GM19193 (cell line): ENCODE measurements around the gene TENM4.

Experiments
- POLR2A ChIP-seq: IDR thresholded peaks from 4 replicates; pipeline ENCODE4 v1.6.1; 2011; ENCODE audit not compliant: insufficient read depth, insufficient read length; ENCODE audit errors: extremely low read depth

TENM4 gene

GRCh38 chr11:79244241-79244772 lies 196.5 kb downstream of the TENM4 start:
- no peak for TF ChIP-seq POLR2A

GRCh38 chr11:79243422-79244210 lies 197.2 kb downstream of the TENM4 start:
- no peak for TF ChIP-seq POLR2A

DNA sequence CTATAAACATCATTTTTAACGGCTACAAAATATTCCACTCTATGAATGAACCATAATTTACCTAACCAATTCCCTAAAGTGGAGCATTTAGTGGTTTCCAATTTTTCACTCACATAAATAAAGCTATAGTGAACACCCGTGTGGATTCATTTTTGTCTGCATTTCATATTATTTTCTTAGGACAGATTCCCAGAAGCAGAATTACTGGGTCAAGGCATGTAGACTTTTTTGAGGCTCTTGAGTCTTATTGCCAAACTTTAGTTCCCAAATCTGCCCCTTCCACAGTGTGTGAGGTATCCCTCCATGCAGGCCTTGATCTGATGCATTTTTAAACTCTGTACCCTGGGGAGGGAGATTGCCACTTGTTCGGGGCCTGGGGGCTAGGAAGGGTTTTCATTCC lies 198.2 kb downstream of the TENM4 start:
- no peak for TF ChIP-seq POLR2A

GRCh38 chr11:79241852-79242241 lies 199.0 kb downstream of the TENM4 start:
- no peak for TF ChIP-seq POLR2A

- no peak for TF ChIP-seq POLR2A
Measured at GRCh38 chr11:79241205-79241851, 199.5 kb downstream of the TENM4 start.

DNA sequence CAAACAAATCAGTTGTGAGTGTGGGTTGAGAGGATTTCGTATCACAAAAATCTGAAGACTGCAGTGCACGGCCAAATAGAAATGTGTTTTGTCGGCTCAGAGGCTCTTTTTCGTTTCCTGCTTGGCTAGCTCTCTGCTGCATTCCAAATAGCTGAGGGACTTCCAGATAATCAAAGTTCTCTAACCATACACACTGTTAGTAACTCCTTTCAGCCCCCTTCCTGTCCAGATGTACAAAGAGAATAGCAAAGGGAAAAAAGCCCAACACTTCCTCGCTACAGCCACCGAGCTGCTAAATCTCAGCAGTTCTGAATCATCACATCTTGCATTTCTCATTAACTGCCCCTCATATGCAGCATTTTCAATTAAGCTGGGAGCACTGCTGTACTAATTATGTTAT lies 203.1 kb downstream of the TENM4 start:
- TF ChIP-seq POLR2A, result no peak

GRCh38 chr11:79237091-79237490 lies 203.7 kb downstream of the TENM4 start:
- no peak for TF ChIP-seq POLR2A

- TF ChIP-seq POLR2A, result no peak
Measured at GRCh38 chr11:79236541-79236971, 204.3 kb downstream of the TENM4 start.

- no peak for TF ChIP-seq POLR2A
Measured at GRCh38 chr11:79235696-79236095, 205.1 kb downstream of the TENM4 start.

GRCh38 chr11:79232346-79232745 lies 208.5 kb downstream of the TENM4 start:
- TF ChIP-seq POLR2A, result no peak

DNA sequence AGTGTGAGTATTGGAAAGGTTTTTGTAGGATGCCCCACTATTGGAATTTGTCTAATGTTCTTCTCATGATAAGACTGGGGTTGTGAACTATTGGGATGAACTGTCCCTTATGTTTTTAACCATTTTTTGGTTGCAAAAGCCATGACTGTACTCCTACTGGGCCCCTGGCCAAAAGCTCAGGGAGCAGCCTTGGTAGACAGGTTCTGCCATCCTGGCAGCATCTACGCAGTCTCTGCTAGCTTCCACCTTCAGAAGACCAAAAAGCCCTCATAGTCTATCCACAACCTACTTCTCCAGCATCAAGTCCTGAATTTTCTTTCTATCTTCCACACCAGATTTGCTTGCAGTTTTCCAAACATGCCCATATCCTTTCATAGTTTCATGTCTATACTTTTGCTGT lies 211.8 kb downstream of the TENM4 start:
- no peak for TF ChIP-seq POLR2A

- TF ChIP-seq POLR2A, result no peak
Measured at GRCh38 chr11:79227767-79228755, 212.8 kb downstream of the TENM4 start.

DNA sequence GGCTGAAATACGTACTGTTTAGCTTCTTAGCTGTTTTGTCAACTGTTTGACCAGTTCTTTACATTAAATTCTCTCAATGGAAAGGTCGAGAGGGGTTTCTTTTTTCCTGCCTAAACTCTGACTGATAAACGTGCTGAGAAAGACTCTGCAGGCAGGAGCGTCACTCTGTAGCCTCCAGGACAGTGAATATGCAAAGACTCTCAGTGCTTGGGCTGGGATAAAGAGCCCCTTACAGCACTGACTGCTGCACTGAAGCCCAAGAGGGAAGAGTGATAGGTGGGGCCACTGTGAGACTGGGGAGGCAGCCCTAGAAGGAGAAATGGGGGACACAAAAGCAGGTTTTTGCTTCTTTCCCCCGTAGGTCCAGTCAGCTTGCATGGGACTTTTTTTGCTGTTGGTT lies 213.5 kb downstream of the TENM4 start:
- no peak for TF ChIP-seq POLR2A

DNA sequence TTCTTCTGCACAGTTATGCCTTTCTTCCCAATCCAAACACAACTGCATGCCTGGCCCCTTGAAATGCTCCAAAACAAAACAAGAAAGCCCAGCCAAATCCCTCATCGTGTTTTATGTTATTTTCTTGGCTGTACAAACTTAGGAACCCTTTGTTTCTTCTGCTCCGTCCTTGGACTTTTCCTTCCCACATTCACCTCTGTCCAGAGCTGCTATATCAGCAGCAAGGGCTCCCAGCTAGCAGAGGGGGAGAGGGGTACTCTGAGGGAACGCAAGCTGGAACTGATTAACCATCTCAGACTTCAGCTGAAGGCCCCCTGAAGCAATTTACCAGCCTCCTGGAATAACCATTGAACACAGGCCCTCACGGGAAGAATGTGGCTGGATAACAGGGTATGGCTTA lies 214.7 kb downstream of the TENM4 start:
- no peak for TF ChIP-seq POLR2A
